HG02970 (cell line): ENCODE measurements around the gene SPOCK2.

Experiments used
- ATAC-seq: cut with Tn5 transposase; IDR thresholded peaks from one replicate; pipeline ENCODE4 v1.9.1; 2021; ENCODE audit warnings: mild to moderate bottlenecking, moderate library complexity, moderate number of reproducible peaks; ENCODE audit not compliant: unreplicated experiment, low FRiP score

The SPOCK2 gene

GRCh38 chr10:72074574-72075375 is 13.6 kb downstream of the SPOCK2 start:
- no peak for ATAC-seq

- no peak for ATAC-seq
Observed at GRCh38 chr10:72073708-72074573, 14.4 kb downstream of the SPOCK2 start.

- no peak for ATAC-seq
Observed at GRCh38 chr10:72072639-72073038, 15.7 kb downstream of the SPOCK2 start.

- no peak for ATAC-seq
Observed at GRCh38 chr10:72072046-72072445, 16.3 kb downstream of the SPOCK2 start.

- ATAC-seq, result no peak
Observed at GRCh38 chr10:72069751-72070526, 18.4 kb downstream of the SPOCK2 start.

- ATAC-seq, result no peak
Observed at GRCh38 chr10:72068901-72069446, 19.4 kb downstream of the SPOCK2 start.

- no peak for ATAC-seq
Observed at GRCh38 chr10:72068126-72068765, 20.1 kb downstream of the SPOCK2 start.

GRCh38 chr10:72067463-72068125 is 20.8 kb downstream of the SPOCK2 start:
- no peak for ATAC-seq

- ATAC-seq, result no peak
Observed at GRCh38 chr10:72066318-72067284, 21.8 kb downstream of the SPOCK2 start.

- ATAC-seq, result no peak
Observed at GRCh38 chr10:72065439-72066025, 22.8 kb downstream of the SPOCK2 start.

GRCh38 chr10:72063703-72064391 is 24.5 kb downstream of the SPOCK2 start:
- ATAC-seq, result no peak

- ATAC-seq, result no peak
Observed at GRCh38 chr10:72062832-72063702, 25.3 kb downstream of the SPOCK2 start.

- no peak for ATAC-seq
Observed at GRCh38 chr10:72062382-72062781, 26.0 kb downstream of the SPOCK2 start.

GRCh38 chr10:72061930-72062329 is 26.4 kb downstream of the SPOCK2 start:
- no peak for ATAC-seq

GRCh38 chr10:72061491-72061890 is 26.9 kb downstream of the SPOCK2 start:
- no peak for ATAC-seq
